HUES64 (cell line): ENCODE results near the gene FBLN1. TPM values are rescaled to one million over a fixed set of nuclear protein-coding genes. Genes with fewer than 3 reads are reported as not detected.
A peak's percentile ranks its signal among the peaks of the same experiment; 100 is the strongest.

Experiments
- H3K27ac ChIP-seq: 2 replicates; pipeline ENCODE4 v1.7.0; 2013; ENCODE audit warnings: low read depth, low read length, inconsistent platforms
- H3K27me3 ChIP-seq: 2 replicates; pipeline ENCODE4 v1.6.1; 2013; ENCODE audit warnings: mild to moderate bottlenecking, low read length; ENCODE audit not compliant: insufficient read depth
- H3K36me3 ChIP-seq: 2 replicates; pipeline ENCODE4 v1.6.1; 2013; ENCODE audit warnings: mild to moderate bottlenecking, low read length; ENCODE audit not compliant: insufficient read depth
- H3K4me1 ChIP-seq: 2 replicates; pipeline ENCODE4 v1.6.1; 2013; ENCODE audit warnings: mild to moderate bottlenecking, low read length, moderate library complexity; ENCODE audit not compliant: insufficient read depth
- H3K4me3 ChIP-seq: 2 replicates; pipeline ENCODE4 v1.5.1; 2013; ENCODE audit warnings: mild to moderate bottlenecking, low read length, moderate library complexity
- H3K9ac ChIP-seq: 2 replicates; pipeline ENCODE4 v1.6.1; 2013; ENCODE audit warnings: mild to moderate bottlenecking, low read depth, low read length
- H3K9me3 ChIP-seq: 2 replicates; pipeline ENCODE4 v1.6.1; 2013; ENCODE audit warnings: low read depth, low read length; ENCODE audit not compliant: insufficient read depth
- WGBS: fragments of 150-250, 120-280 bp; methylation state at CpG from one replicate; pipeline ENCODE4 v1.1.7; 2013; ENCODE audit warnings: missing lambda C conversion rate; 5-methylcytosine and 5-hydroxymethylcytosine counted together
- polyA plus RNA-seq, 2 experiments: library from polyadenylated mRNA; stranded (reverse); fragments of 50-300 nt; gene quantifications; one replicate each; pipeline ENCODE4 v1.2.3, GENCODE V29; 2013

FBLN1 gene, protein sequence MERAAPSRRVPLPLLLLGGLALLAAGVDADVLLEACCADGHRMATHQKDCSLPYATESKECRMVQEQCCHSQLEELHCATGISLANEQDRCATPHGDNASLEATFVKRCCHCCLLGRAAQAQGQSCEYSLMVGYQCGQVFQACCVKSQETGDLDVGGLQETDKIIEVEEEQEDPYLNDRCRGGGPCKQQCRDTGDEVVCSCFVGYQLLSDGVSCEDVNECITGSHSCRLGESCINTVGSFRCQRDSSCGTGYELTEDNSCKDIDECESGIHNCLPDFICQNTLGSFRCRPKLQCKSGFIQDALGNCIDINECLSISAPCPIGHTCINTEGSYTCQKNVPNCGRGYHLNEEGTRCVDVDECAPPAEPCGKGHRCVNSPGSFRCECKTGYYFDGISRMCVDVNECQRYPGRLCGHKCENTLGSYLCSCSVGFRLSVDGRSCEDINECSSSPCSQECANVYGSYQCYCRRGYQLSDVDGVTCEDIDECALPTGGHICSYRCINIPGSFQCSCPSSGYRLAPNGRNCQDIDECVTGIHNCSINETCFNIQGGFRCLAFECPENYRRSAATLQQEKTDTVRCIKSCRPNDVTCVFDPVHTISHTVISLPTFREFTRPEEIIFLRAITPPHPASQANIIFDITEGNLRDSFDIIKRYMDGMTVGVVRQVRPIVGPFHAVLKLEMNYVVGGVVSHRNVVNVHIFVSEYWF
- polyA plus RNA-seq (2013, experiment 1 of 2) = 175 TPM
- 194 TPM for polyA plus RNA-seq (2013, experiment 2 of 2)

DNA sequence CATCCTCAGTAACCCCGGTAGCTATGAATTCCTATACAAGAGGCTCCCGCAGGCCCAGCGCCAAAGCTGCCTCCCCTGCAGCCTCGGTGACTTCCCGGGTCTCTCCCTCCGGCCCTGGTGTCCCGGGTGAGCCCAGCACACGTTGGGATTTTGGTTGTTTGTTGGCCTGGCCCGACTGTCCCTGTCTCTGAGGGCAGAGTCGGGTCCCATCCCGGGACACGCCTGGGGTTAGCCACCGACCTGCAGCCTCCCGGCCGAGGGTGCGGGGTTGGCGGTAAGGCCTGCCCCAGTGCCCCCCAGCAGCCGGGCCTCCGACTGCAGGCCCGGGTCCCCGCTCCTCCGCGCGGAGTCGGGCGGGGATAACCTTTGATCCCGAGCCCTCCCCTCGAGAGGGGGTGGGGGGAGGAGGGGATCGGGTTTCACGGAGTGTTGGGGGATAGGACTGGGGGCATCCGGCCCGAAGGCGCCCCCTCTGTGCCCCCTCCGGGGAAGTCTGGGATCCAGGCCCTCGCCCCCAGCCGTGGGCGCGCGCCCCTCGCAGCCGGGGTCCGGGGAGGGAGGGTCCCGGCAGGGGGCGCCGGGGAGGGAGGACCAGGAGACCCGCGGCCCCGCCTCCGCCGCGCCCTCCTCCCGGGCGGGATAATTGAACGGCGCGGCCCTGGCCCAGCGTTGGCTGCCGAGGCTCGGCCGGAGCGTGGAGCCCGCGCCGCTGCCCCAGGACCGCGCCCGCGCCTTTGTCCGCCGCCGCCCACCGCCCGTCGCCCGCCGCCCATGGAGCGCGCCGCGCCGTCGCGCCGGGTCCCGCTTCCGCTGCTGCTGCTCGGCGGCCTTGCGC lies at the start of gene FBLN1:
Gene FBLN1, plus strand, starts transcription at position 669 of the 835 bp plus-strand sequence. Its CDS starts 103 bp downstream, at position 772.
- peak within 1 kb of the TSS; percentile 92 for H3K27ac ChIP-seq
- peak within 1 kb of the TSS; percentile 76 for H3K9ac ChIP-seq

DNA sequence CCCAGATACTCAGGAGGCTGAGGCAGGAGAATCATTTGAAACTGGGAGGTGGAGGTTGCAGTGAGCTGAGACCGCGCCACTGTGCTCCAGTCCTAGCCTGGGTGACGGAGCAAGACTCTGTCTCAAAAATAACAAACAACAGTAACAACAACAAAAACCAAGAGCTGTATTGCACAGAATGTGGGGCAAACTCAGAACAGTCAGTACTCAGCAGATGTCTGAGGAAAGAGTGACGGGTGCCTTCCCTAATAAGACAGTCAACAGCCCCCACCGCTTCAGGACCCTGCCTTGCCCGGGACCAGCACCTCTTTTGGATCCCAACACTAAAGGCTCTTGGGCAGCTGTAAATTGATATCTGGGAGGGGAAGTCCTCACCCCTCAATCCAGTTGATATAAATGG lies 48.9 kb upstream of the FBLN1 start:
- H3K9me3 ChIP-seq = no peaks in the 10 kb centered on the region
- WGBS = 96% methylated on average over 6 of the region's 6 CpGs
- H3K36me3 ChIP-seq = no peaks in the 10 kb centered on the region
- H3K9ac ChIP-seq = no peak overlapping the region
- H3K27ac ChIP-seq = no peak overlapping the region
- H3K4me3 ChIP-seq = no peak overlapping the region
- H3K4me1 ChIP-seq = no peaks in the 10 kb centered on the region
- H3K27me3 ChIP-seq = no peaks in the 10 kb centered on the region

More for the DNA sequence above, at the start of gene FBLN1:
- Histone ChIP-seq H3K27me3 (no peaks in the 10 kb centered on the region), H3K4me3 (peak within 1 kb of the TSS; percentile 89), H3K4me1 (peaks cover 22% of the 10 kb centered on the region), H3K36me3 (no peaks in the 10 kb centered on the region), H3K9me3 (no peaks in the 10 kb centered on the region)
- WGBS = under 1% methylated on average over 89 of the region's 89 CpGs

DNA sequence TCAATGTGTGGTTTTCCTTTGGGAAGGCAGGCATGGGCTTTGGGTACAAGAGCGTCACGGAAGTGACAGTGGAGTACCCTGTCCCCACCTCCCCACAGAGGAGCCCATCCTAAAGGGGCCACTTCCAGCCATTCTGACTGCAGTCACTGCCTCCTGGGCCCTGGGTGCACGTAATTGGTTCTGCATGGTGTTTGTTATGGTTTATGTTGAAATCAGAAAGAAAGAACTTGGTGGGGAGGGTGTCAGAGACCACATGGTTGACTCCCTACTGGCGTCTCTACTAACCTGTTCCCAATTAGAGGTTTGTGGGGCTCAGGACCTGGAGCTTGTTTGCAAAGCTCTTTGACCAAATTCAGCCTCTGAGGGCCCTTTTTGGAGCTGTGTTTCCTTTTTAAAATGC lies 48.4 kb upstream of the FBLN1 start:
- Histone ChIP-seq H3K9ac (no peak overlapping the region), H3K36me3 (no peaks in the 10 kb centered on the region), H3K9me3 (no peaks in the 10 kb centered on the region), H3K27me3 (no peaks in the 10 kb centered on the region), H3K4me1 (no peaks in the 10 kb centered on the region), H3K4me3 (no peak overlapping the region), H3K27ac (no peak overlapping the region)
- WGBS = 93% methylated on average over 4 of the region's 4 CpGs

DNA sequence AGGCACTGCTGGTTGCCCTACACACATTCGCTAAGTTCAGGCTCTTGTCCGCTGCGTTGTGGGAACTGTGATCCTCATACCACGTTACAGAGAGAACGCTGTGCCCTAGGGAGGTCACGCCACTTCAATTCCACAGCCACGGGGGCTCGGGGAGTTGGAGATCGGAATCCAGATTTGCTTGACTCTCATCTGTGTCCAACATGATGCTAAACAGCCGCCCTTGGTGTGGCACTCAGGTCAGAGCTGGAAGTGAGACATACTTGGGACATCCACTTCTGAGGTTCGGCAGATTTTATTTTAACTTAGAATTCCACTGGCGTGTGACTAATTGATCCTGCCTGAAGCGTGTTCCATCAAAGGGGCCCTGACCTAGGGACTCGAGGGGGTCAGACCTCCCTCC lies 47.5 kb upstream of the FBLN1 start:
- Histone ChIP-seq H3K27me3 (no peaks in the 10 kb centered on the region), H3K36me3 (no peaks in the 10 kb centered on the region), H3K4me3 (no peak overlapping the region), H3K4me1 (no peaks in the 10 kb centered on the region), H3K9me3 (no peaks in the 10 kb centered on the region), H3K27ac (no peak overlapping the region), H3K9ac (no peak overlapping the region)
- WGBS = 94% methylated on average over 14 of the region's 14 CpGs

DNA sequence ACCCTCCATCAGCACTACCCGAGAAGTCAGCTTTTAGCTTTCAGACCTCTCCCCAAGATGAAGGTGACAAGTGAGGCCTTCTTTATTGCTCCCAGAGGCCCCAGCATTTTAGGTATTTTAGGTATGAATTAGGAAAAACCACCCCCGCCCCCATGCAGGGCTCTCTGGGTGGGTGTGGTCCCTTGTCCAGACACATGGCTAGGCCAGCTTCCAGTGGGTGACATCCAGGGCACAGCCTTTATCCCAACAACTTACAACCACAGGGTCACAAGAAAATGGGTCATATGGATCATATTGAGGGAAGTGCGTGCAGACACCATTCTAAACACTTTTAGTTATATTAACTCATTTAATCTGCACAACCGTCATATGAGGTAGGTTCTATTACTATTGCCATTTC lies 47.1 kb upstream of the FBLN1 start:
- no peaks in the 10 kb centered on the region for H3K4me1 ChIP-seq
- 90% methylated on average over 2 of the region's 4 CpGs for WGBS
- H3K27ac ChIP-seq = no peak overlapping the region
- H3K9me3 ChIP-seq = no peaks in the 10 kb centered on the region
- H3K27me3 ChIP-seq = no peaks in the 10 kb centered on the region
- no peak overlapping the region for H3K9ac ChIP-seq
- no peaks in the 10 kb centered on the region for H3K36me3 ChIP-seq
- H3K4me3 ChIP-seq = no peak overlapping the region

DNA sequence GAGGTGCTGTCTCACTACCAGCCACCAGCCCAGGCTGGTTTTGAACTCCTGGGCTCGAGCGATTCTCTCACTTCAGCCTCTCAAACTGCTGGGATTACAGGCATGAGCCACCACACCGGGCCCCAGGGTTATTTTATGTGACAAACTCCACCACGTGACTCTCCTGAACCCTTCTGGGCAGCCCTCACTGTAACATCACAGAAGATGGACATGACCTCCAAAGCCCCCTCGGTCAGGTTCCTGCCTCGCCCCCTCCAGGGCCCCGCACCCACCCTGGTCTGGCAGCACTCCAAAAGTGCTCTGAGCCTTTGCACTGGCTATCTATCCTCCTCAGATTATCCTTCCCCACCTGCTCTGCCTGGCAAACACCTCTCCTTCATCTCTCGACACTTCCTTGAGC lies 45.9 kb upstream of the FBLN1 start:
- H3K27me3 ChIP-seq = no peaks in the 10 kb centered on the region
- no peaks in the 10 kb centered on the region; the same call in 1 of the 2 replicates for H3K4me1 ChIP-seq

DNA sequence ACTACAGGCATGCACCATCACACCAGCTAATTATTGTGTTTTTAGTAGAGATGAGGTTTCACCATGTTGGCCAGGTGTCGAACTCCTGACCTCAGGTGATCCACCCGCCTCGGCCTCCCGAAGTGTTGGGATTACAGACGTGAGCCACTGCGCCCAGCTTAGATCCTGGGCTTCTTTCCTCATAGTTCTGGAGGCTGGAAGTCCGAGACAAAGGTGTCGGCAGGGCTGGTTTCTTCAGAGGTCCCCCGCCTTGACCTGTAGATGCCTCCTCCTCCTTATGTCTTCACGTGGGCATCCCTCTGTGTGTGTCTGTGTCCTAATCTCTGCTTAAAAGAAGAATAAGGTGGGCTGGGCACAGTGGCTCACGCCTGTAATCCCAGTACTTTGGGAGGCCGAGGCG lies 44.2 kb upstream of the FBLN1 start:
- H3K4me3 ChIP-seq = no peak overlapping the region
- WGBS = 97% methylated on average over 13 of the region's 13 CpGs
- no peak overlapping the region for H3K9ac ChIP-seq
- H3K9me3 ChIP-seq = no peaks in the 10 kb centered on the region
- no peak overlapping the region for H3K27ac ChIP-seq
- H3K4me1 ChIP-seq = peaks cover 4% of the 10 kb centered on the region; the same call in 1 of the 2 replicates
- no peaks in the 10 kb centered on the region for H3K36me3 ChIP-seq
- no peaks in the 10 kb centered on the region for H3K27me3 ChIP-seq

More for the DNA sequence above, 45.9 kb upstream of the FBLN1 start:
- WGBS = 92% methylated on average over 8 of the region's 8 CpGs
- Histone ChIP-seq H3K4me3 (no peak overlapping the region), H3K36me3 (no peaks in the 10 kb centered on the region), H3K9ac (no peak overlapping the region), H3K27ac (no peak overlapping the region), H3K9me3 (no peaks in the 10 kb centered on the region)

DNA sequence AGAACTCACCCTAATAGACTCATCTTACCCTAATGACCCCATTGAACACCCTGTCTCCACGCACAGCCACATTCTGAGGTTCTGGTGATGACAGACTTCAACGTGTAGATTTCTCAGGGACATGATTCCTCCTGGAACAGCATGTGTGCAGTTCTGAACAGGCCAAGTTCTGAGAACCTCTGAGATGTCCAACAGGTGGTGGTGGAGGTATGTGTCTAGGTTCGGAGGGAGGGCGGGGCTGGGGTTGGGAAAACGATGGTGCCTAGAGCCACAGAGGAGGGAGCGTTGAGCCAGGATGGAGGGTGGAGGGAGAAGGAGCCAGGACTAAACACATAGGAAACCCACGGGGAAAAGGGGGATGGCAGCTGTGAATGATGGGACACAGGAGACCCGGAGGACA lies 43.4 kb upstream of the FBLN1 start:
- H3K4me3 ChIP-seq = no peak overlapping the region
- peaks cover 4% of the 10 kb centered on the region; the same call in 1 of the 2 replicates for H3K9me3 ChIP-seq
- no peak overlapping the region for H3K9ac ChIP-seq
- H3K4me1 ChIP-seq = peaks cover 4% of the 10 kb centered on the region; the same call in 1 of the 2 replicates
- WGBS = 91% methylated on average over 8 of the region's 8 CpGs
- no peaks in the 10 kb centered on the region for H3K27me3 ChIP-seq
- no peak overlapping the region for H3K27ac ChIP-seq
- no peaks in the 10 kb centered on the region for H3K36me3 ChIP-seq

DNA sequence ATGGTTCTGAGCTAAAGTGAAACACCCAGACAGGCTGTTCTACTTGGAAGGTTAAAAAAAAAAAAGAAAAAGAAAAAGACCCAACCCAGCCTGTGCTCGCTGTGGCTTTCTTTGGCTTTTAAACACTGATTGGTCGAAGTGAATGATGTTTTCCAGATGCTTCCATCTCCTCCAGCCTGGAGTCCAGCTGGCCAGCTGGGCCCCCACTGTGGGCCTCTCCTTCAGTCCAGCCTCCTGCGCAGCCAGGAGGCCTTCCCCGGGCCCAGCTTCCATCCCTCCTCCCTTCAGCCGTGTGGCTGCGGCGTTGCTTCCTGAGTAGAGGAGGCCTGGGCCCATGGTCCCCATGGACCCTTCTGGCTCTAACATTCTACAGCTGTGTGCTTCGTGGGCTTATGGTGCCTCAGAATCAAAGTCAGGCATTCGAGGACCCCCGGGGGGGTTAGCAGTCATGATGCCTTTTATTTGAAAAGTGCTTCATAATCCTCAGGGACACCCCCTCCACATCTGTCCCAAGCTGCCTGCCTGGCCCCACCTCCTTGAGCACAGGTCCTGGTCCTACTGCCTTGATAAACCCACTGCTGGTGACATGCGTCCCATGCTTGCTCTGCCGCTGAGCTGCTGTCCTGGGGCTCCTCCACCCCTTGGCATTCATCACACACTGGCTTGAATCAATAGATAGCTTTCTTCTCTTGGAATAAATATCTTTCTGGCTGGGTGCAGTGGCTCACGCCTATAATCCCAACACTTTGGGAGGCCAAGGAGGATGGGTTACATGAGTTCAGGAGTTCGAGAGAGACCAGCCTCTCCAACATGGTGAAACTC lies 42.2 kb upstream of the FBLN1 start:
- WGBS = 86% methylated on average over 14 of the region's 14 CpGs
- Histone ChIP-seq H3K27ac (no peak overlapping the region), H3K4me1 (peaks cover 4% of the 10 kb centered on the region; the same call in 1 of the 2 replicates), H3K27me3 (no peaks in the 10 kb centered on the region), H3K4me3 (no peak overlapping the region), H3K9me3 (peaks cover 4% of the 10 kb centered on the region; the same call in 1 of the 2 replicates), H3K36me3 (no peaks in the 10 kb centered on the region), H3K9ac (no peak overlapping the region)

DNA sequence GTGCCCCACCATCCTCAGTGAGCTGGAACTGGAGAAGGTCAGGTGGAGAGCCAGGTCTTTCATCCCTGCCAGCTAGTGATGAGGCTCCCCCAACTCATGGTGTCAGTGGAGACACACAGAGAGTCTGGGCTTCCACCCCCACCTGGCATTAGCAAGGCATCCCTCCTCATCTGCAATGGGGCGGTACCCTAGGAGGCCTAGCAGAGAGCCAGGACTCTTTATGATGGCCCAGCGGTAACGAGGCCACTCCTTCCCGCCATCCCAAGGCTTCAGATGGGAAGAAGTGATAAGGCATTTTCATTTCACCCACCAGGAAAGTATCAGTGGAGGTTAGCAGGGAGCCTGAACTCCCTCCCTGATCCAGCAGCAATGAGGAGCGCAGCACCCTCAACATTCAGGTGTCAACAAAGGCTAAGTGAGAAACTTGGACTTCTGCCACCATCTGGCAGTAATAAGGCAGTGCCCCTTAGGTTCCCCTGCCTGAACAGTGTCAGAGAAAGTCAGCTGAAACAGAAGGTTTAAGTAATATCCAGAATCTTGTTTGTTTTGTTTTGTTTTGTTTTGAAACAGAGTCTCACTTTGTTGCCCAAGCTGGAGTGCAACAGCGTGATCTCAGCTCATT lies 40.5 kb upstream of the FBLN1 start:
- Histone ChIP-seq H3K27ac (no peak overlapping the region), H3K4me1 (peaks cover 4% of the 10 kb centered on the region; the same call in 1 of the 2 replicates), H3K36me3 (no peaks in the 10 kb centered on the region), H3K9me3 (peaks cover 4% of the 10 kb centered on the region; the same call in 1 of the 2 replicates), H3K9ac (no peak overlapping the region), H3K4me3 (no peak overlapping the region), H3K27me3 (no peaks in the 10 kb centered on the region)
- WGBS = 90% methylated on average over 6 of the region's 6 CpGs
